Endothelial cell of umbilical vein (primary cell): ENCODE data around the gene CLCN6. TPM values are rescaled to one million over a fixed set of nuclear protein-coding genes. Genes with fewer than 3 reads are reported as not detected.
A peak's percentile ranks its signal among the peaks of the same experiment; 100 is the strongest.

Experiments
- BruUV-seq: library from RNA; stranded (reverse); fragments of 400-500 nt; replicated peaks from 2 replicates; lab custom pipeline; 2021; lab: Mats Ljungman, UMichigan
- CTCF ChIA-PET: fragments of 300-600, 350-600 bp; sonication (Branson Sonifier 250); formaldehyde crosslinking; loops from one replicate; lab custom pipeline; 2021; ENCODE audit warnings: antibody characterized with exemption, inconsistent platforms; lab: Charles Lee
- POLR2A ChIA-PET: fragments of 300-600, 350-600 bp; sonication (Branson Sonifier 250); formaldehyde crosslinking; loops from one replicate; lab custom pipeline; 2021; ENCODE audit warnings: antibody characterized with exemption, inconsistent platforms; lab: Charles Lee
- DNase-seq: peaks from one replicate; pipeline ENCODE4 v3.0.0-alpha.2; 2011; ENCODE audit warnings: low read depth, low spot score
- FAIRE-seq: peaks from 2 replicates; lab custom pipeline; 2011; peaks lifted over from hg19 to GRCh38; lab: Jason Lieb, UNC
- H2AFZ ChIP-seq: 2 replicates; pipeline ENCODE4 v1.6.0; 2012; ENCODE audit warnings: low read depth, low read length, control low read depth, inconsistent platforms
- H3K27ac ChIP-seq: 2 replicates; pipeline ENCODE4 v1.5.1; 2011; ENCODE audit warnings: low read depth, mild to moderate bottlenecking, control low read depth, low read length, moderate library complexity; ENCODE audit not compliant: insufficient read depth
- H3K27me3 ChIP-seq, 2 experiments: 2 replicates each; pipeline versions ENCODE4 v1.6.0 to v1.6.1; 2011; ENCODE audit warnings: low read length in 2 of 2, mixed read lengths in 1 of 2; ENCODE audit not compliant: control insufficient read depth in 2 of 2, insufficient read depth in 2 of 2
- H3K36me3 ChIP-seq, 2 experiments: 2 replicates in 1 of 2; 3 replicates in 1 of 2; pipeline ENCODE4 v1.5.1; 2011; ENCODE audit warnings: low read length in 2 of 2, mild to moderate bottlenecking in 1 of 2, moderate library complexity in 1 of 2; ENCODE audit not compliant: control insufficient read depth in 2 of 2, insufficient read depth in 2 of 2; ENCODE audit errors: extremely low read depth in 1 of 2
- H3K4me1 ChIP-seq: 3 replicates; pipeline ENCODE4 v1.5.1; 2011; ENCODE audit warnings: mild to moderate bottlenecking, low read length; ENCODE audit not compliant: control insufficient read depth, insufficient read depth; ENCODE audit errors: extremely low read depth
- H3K4me2 ChIP-seq: 2 replicates; pipeline ENCODE4 v1.6.1; 2011; ENCODE audit warnings: low read length, control low read depth, mixed read lengths; ENCODE audit not compliant: insufficient read depth
- H3K4me3 ChIP-seq, 3 experiments: fragments of 200-600 bp in 1 of 3; sonication (generic), shearing (Covaris generic) in 1 of 3; replicated peaks in 1 of 3; 2 replicates each; pipeline ENCODE4 v1.5.1; 2011 to 2016; ENCODE audit warnings: control low read depth in 3 of 3, low read length in 3 of 3, mild to moderate bottlenecking in 2 of 3, inconsistent platforms in 1 of 3, low read depth in 1 of 3, moderate library complexity in 1 of 3; ENCODE audit not compliant: insufficient read depth in 1 of 3
- H3K79me2 ChIP-seq: 2 replicates; pipeline ENCODE4 v1.6.0; 2012; ENCODE audit warnings: low read length, inconsistent platforms; ENCODE audit not compliant: control insufficient read depth, insufficient read depth
- H3K9ac ChIP-seq: replicated peaks from 2 replicates; pipeline ENCODE3; 2011; ENCODE audit warnings: low read length, control low read depth; ENCODE audit not compliant: insufficient read depth; ENCODE audit errors: extremely low read depth
- H3K9me1 ChIP-seq: replicated peaks from 3 replicates; pipeline ENCODE4 v1.6.0; 2011; ENCODE audit warnings: mild to moderate bottlenecking, low read length; ENCODE audit not compliant: control insufficient read depth, insufficient read depth; ENCODE audit errors: extremely low read depth
- H3K9me3 ChIP-seq: replicated peaks from 2 replicates; pipeline ENCODE4 v1.5.1; 2012; ENCODE audit warnings: low read length, inconsistent platforms; ENCODE audit not compliant: control insufficient read depth, insufficient read depth
- H4K20me1 ChIP-seq: replicated peaks from 2 replicates; pipeline ENCODE3; 2011; ENCODE audit warnings: mild to moderate bottlenecking, low read length; ENCODE audit not compliant: control insufficient read depth, insufficient read depth; ENCODE audit errors: extremely low read depth
- CTCF ChIP-seq, 2 donors: IDR thresholded peaks; 1 replicate in 1 of 2; 2 replicates in 1 of 2; pipeline ENCODE4 v1.5.1; 2011; ENCODE audit warnings: low read length in 2 of 2, mild to moderate bottlenecking in 2 of 2, moderate library complexity in 2 of 2, control low read depth in 1 of 2, inconsistent platforms in 1 of 2, low read depth in 1 of 2; ENCODE audit not compliant: insufficient read depth in 1 of 2; ENCODE audit errors: extremely low read depth in 1 of 2
- EZH2 ChIP-seq: IDR thresholded peaks from 2 replicates; pipeline ENCODE4 v1.6.1; 2012; ENCODE audit warnings: borderline replicate concordance, low read depth, mild to moderate bottlenecking, moderate library complexity, low read length, inconsistent platforms; ENCODE audit not compliant: severe bottlenecking
- FOS ChIP-seq: IDR thresholded peaks from 2 replicates; pipeline ENCODE4 v1.6.1; 2011; ENCODE audit warnings: mild to moderate bottlenecking, low read length, moderate library complexity, borderline replicate concordance; ENCODE audit not compliant: insufficient read depth
- GATA2 ChIP-seq: IDR thresholded peaks from 2 replicates; pipeline ENCODE4 v1.7.0; 2011; ENCODE audit warnings: low read depth, mild to moderate bottlenecking, moderate library complexity, mixed read lengths, low read length; ENCODE audit not compliant: insufficient read length, insufficient read depth
- MAX ChIP-seq: IDR thresholded peaks from 2 replicates; pipeline ENCODE4 v1.6.1; 2011; ENCODE audit not compliant: insufficient read depth, insufficient read length
- MYC ChIP-seq: IDR thresholded peaks from one replicate; pipeline ENCODE4 v1.6.1; 2011; ENCODE audit warnings: mild to moderate bottlenecking, low read depth, low read length
- POLR2A ChIP-seq: IDR thresholded peaks from 2 replicates; pipeline ENCODE4 v1.6.1; 2012; ENCODE audit warnings: low read depth, mild to moderate bottlenecking, control low read depth, low read length
- dilution Hi-C: fragments of 300-500 bp; cut with MboI; formaldehyde crosslinking; loops from one replicate; pipeline ENCODE4 v1.15.0; 2019; ENCODE audit warnings: low sequenced_read_pairs; ENCODE audit not compliant: extremely low pct_ligation_motif_present
- intact Hi-C: fragments of 100-400 bp; cut with micrococcal nuclease; formaldehyde crosslinking; loops from one replicate; pipeline ENCODE4 v1.10.0; 2022
- polyA plus RNA-seq, 4 experiments: library from polyadenylated mRNA; depleted of rRNA in 3 of 4; stranded (reverse) in 3 of 4; unstranded in 1 of 4; fragments of >200 nt; gene quantifications; 2 replicates each; pipeline versions ENCODE4 v1.2.1 to v1.2.3, GENCODE V29; 2011 to 2012; ENCODE audit warnings: missing spikeins in 1 of 4
- total RNA-seq: library from RNA; stranded (reverse); gene quantifications from 2 replicates; pipeline ENCODE4 v1.2.3, GENCODE V29; 2021

Gene CLCN6
- total and polyA plus RNA-seq, 2 donors (not counting 3 experiments of a cell fraction or from before 2014, with no cell fraction given): 20.4 to 41.2 TPM

- dilution Hi-C loops (no loop called here), intact Hi-C loops (no loop called here)
- Histone ChIP-seq H3K79me2 (no peaks in the 10 kb centered on the region), H3K9me3 (no peaks in the 10 kb centered on the region), H3K4me3 (no peak overlapping the region), H2AFZ (no peak overlapping the region), H3K4me2 (no peak overlapping the region), H3K9me1 (no peaks in the 10 kb centered on the region), H3K9ac (no peak overlapping the region), H4K20me1 (no peaks in the 10 kb centered on the region), H3K27me3 (peaks cover 12 to 16% of the 10 kb centered on the region in 2 experiments), H3K27ac (no peak overlapping the region), H3K36me3 (no peaks in the 10 kb centered on the region), H3K4me1 (no peaks in the 10 kb centered on the region)
- peak; percentile 69 for FAIRE-seq
- ChIA-PET CTCF (interaction anchor here (0.8 to 0.9 kb wide), 2 partner anchors 10 to 826 kb away, joined by 3 to 4 read pairs; no protein-coding TSS in a partner anchor), POLR2A (no interaction called here)
- TF ChIP-seq GATA2: no peak
- no peak for TF ChIP-seq FOS
- no peak for TF ChIP-seq CTCF (IDR thresholded peaks at IDR 0.05; ENCODE audit: extremely low read depth in 1 of 2, insufficient read depth in 1 of 2, low read depth in 1 of 2, low read length in 2 of 2)
- BruUV-seq: no TSS peak
- DNase-seq: peak; percentile 47
Observed at GRCh38 chr1:11862890-11863289, 56.9 kb downstream of the CLCN6 start.

GRCh38 chr1:11868331-11868980 is 62.5 kb downstream of the CLCN6 start:
- ChIA-PET POLR2A (no interaction called here), CTCF (interaction anchor here (1.5 kb wide), 1 partner anchor 10 kb away, joined by 3 read pairs; no protein-coding TSS in a partner anchor)
- no peak for TF ChIP-seq POLR2A
- TF ChIP-seq MYC: no peak
- no peak for TF ChIP-seq MAX
- no peak for TF ChIP-seq EZH2
- TF ChIP-seq GATA2: no peak
- TF ChIP-seq CTCF (IDR thresholded peaks at IDR 0.05; ENCODE audit: extremely low read depth in 1 of 2, insufficient read depth in 1 of 2, low read depth in 1 of 2, low read length in 2 of 2): no peak
- intact Hi-C loops: no loop called here
- Histone ChIP-seq H2AFZ (no peak overlapping the region), H3K9me1 (no peaks in the 10 kb centered on the region), H3K4me1 (no peaks in the 10 kb centered on the region), H3K27ac (no peak overlapping the region), H3K27me3 (no peaks in the 10 kb centered on the region), H3K9ac (no peak overlapping the region), H3K4me3 (no peak overlapping the region), H3K9me3 (no peaks in the 10 kb centered on the region), H4K20me1 (no peaks in the 10 kb centered on the region), H3K36me3 (no peaks in the 10 kb centered on the region), H3K4me2 (no peak overlapping the region), H3K79me2 (no peaks in the 10 kb centered on the region)
- no TSS peak for BruUV-seq
- dilution Hi-C loops: no loop called here
- FAIRE-seq (no peak), DNase-seq (no peak)
